ENCODE data around the gene RNU6-1.

RNU6-1 gene

DNA sequence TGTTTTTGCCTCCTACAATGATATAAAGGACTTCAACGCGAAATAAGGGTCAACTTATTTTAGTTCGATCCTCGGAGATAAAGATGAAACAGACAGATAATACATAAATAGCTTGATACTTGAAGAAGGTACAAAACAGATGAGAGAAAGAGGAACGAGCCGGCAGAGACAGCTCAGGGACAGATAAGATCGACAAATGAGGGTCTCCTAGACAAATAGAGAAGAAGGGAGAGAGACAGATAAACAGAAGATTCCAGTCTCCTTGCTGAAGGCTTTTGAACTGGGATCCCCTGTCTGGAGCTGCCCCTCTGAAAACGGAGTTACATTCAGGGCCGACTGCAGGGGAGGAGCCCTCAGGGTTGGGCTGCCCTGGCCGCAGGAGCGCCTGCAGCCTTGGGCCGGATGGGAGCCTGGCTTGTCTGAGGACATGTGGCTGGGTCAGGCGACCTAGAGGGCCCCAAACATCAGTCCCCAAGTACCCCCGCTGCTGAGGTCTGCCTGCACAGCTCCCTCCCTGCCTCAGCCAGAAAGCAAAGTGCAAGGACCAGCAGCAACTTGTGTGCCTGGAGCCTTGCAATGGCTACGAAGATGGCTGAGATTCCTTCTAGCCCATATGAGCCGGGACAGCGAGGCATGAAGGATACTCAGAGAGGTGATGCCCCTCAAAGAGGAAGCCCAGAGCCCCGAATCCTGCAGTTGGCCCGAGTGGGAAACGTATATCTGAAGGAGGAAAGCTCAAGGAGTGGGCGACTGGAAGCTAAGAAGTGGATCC is 15.5 kb downstream of the RNU6-1 start:
- no peak for TF ChIP-seq CTCF (IDR thresholded peaks at IDR 0.05; ENCODE audit: borderline replicate concordance, control extremely low read depth, extremely low read depth, insufficient read depth, missing control alignments)
- DNase-seq (ENCODE audit: low spot score): no peak
- in situ Hi-C loops (cut with MboI; ENCODE audit: low sequenced_read_pairs, unreplicated experiment): no loop called here

GRCh38 chr15:67823314-67824196 is 16.3 kb downstream of the RNU6-1 start:
- DNase-seq (ENCODE audit: low spot score): no peak
- in situ Hi-C loops (cut with MboI; ENCODE audit: low sequenced_read_pairs, unreplicated experiment): no loop called here
- no peak for TF ChIP-seq CTCF (IDR thresholded peaks at IDR 0.05; ENCODE audit: borderline replicate concordance, control extremely low read depth, extremely low read depth, insufficient read depth, missing control alignments)

DNA sequence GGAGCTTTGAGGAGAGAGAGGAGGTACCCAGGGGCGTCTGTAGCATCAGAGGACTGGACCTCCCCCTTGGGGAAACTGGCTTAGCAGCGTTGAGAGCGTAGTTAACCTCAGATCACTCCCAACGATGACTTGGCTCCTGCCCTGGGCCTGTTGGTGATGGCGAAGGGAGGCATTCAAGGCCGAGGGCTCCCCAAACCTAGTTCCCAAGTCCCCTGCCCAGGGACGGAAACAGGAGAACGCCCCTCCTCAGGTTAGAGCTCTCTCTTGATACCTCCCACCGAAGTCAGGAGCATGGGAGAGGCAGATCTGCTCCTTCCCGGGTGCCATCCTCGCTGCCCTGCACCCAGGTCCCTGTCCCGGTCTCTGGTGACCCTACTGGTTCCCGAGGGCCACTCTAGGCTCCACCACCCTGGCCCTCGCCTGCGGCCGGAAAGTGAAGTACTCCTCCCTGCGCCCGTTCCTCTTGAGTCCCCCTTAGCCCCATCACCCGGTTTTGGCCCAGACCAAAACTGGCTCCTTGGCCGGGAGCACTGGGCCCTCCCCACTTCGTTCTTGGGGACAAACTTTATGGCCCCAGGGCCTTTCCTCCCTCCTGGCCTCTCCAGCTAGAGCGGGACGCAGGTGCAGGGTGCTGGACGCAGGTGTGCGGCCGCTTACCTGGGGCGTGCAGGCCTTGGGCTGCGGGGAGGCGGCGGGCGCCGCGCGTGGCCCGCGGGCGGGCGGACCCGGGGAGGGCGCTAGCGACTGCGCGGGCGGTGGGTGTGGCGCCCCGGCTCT is 17.1 kb downstream of the RNU6-1 start:
- in situ Hi-C loops (cut with MboI; ENCODE audit: low sequenced_read_pairs, unreplicated experiment): no loop called here
- DNase-seq (ENCODE audit: low spot score): no peak
- no peak for TF ChIP-seq CTCF (IDR thresholded peaks at IDR 0.05; ENCODE audit: borderline replicate concordance, control extremely low read depth, extremely low read depth, insufficient read depth, missing control alignments)

GRCh38 chr15:67821784-67822440 is 17.9 kb downstream of the RNU6-1 start:
- no peak for TF ChIP-seq CTCF (IDR thresholded peaks at IDR 0.05; ENCODE audit: borderline replicate concordance, control extremely low read depth, extremely low read depth, insufficient read depth, missing control alignments)
- in situ Hi-C loops (cut with MboI; ENCODE audit: low sequenced_read_pairs, unreplicated experiment): no loop called here
- no peak for DNase-seq (ENCODE audit: low spot score)

DNA sequence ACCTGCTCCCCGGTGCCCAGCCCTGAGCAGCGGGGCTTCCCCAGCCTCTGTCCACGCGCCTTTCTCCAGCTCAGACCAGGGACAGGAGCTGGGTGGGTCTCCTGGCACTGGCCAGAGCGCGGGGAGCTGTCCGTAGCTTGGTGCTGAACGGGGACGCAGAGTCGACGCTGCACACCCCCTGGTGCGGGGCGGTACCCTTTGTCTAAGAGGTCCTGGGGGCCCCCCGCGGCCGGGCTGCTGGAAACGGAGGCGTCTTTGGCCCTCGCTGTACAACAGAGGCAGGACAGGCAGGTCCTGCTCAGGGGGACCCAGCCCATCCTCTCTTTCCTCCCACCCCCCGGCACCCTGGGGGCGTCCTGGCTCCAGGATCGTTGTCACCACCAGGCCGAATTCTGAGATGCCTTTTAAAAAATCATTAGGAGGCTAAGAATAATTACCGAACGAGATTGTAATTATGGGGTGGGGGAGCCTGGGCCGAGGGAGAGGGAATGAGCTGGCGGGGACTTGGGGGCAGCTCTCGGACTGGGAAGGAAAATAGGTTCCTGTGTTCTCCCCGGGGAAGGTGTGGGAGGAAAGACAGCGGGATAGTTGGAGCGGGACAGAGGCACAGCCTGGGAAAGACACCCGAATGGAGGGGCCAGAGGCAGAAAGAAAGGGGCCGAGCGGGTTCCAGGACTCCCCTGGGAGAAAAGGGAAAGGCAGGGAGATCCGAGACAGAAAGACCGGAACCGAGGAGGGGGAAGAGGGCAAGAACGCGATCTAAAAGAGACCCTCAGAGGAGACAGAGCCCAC is 18.7 kb downstream of the RNU6-1 start:
- in situ Hi-C loops (cut with MboI; ENCODE audit: low sequenced_read_pairs, unreplicated experiment): no loop called here
- DNase-seq (ENCODE audit: low spot score): peak; percentile 75
- no peak for TF ChIP-seq CTCF (IDR thresholded peaks at IDR 0.05; ENCODE audit: borderline replicate concordance, control extremely low read depth, extremely low read depth, insufficient read depth, missing control alignments)

All from GM13976 (cell line).